ENCODE data around the gene CCDC187. TPM values are rescaled to one million over a fixed set of nuclear protein-coding genes. Genes with fewer than 3 reads are reported as not detected.

The CCDC187 gene
- total and polyA plus RNA-seq, 2 of the 8 experiments (the other 6 are each of a cell fraction or from before 2014, with no cell fraction given), result 0.02 TPM; not detected in 1

DNA sequence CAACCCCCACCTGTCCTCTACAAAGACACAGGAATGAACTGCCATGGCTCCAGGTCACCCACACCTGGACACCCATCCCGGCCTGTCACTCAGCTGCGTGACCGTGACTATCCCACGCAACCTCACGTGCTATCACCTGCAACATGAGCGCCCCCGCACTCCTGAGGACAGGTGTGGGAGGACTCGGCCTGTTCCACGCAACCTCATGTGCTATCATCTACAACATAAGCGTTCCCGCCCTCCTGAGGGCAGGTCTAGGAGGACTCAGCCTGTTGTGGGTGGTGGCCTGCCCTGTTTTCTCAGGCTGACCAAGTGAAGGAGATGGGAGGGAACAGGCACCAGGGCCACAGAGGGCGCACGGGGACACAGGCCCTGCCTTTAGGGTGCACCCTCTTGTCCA, 62.4 kb downstream of the CCDC187 start (continued):
- TF ChIP-seq CHD7 (IDR thresholded peaks at IDR 0.05; ENCODE audit: insufficient replicate concordance, low read length) (no peak), HDAC6 (IDR thresholded peaks at IDR 0.05; ENCODE audit: low read depth, low read length) (no peak), TEAD4 (IDR thresholded peaks at IDR 0.05; ENCODE audit: low read depth, low read length) (no peak), TBP (IDR thresholded peaks at IDR 0.05; ENCODE audit: low read depth, low read length) (no peak), SP1 (IDR thresholded peaks at IDR 0.05; ENCODE audit: low read depth, low read length) (no peak), ATF2 (IDR thresholded peaks at IDR 0.05; ENCODE audit: low read length) (no peak), GTF2F1 (IDR thresholded peaks at IDR 0.05; ENCODE audit: borderline replicate concordance, low read depth, low read length) (no peak), RNF2 (IDR thresholded peaks at IDR 0.05; ENCODE audit: borderline replicate concordance, low read depth, low read length, missing control alignments, poor library complexity, severe bottlenecking) (no peak), NRF1 (IDR thresholded peaks at IDR 0.05; ENCODE audit: low read depth, low read length) (no peak), KDM4A (IDR thresholded peaks at IDR 0.05; ENCODE audit: low read depth, low read length, severe bottlenecking) (no peak)
